HG03442 (cell line): ENCODE measurements around the gene INPP5E.
A peak's percentile ranks its signal among the peaks of the same experiment; 100 is the strongest.

Source experiments
- ATAC-seq: cut with Tn5 transposase; IDR thresholded peaks from one replicate; pipeline ENCODE4 v1.9.1; 2021; ENCODE audit warnings: mild to moderate bottlenecking, moderate library complexity; ENCODE audit not compliant: unreplicated experiment

The INPP5E gene

GRCh38 chr9:136451221-136451877 lies 11.7 kb upstream of the INPP5E start:
- ATAC-seq = no peak

GRCh38 chr9:136448655-136449054 lies 9.0 kb upstream of the INPP5E start:
- no peak for ATAC-seq

GRCh38 chr9:136447173-136447778 lies 7.6 kb upstream of the INPP5E start:
- no peak for ATAC-seq

GRCh38 chr9:136445799-136446198 lies 6.2 kb upstream of the INPP5E start:
- no peak for ATAC-seq

- no peak for ATAC-seq
These were observed 4.5 kb upstream of the INPP5E start for GRCh38 chr9:136444102-136444501.

GRCh38 chr9:136443687-136444086 lies 4.0 kb upstream of the INPP5E start:
- ATAC-seq = no peak

GRCh38 chr9:136443087-136443486 lies 3.4 kb upstream of the INPP5E start:
- ATAC-seq = no peak

GRCh38 chr9:136442265-136442664 lies 2.6 kb upstream of the INPP5E start:
- ATAC-seq = no peak

- ATAC-seq = no peak
These were observed 2.1 kb upstream of the INPP5E start for GRCh38 chr9:136441681-136442245.

GRCh38 chr9:136441191-136441680 lies 1.6 kb upstream of the INPP5E start:
- ATAC-seq = no peak

GRCh38 chr9:136438548-136439480 lies 831 bp downstream of the INPP5E start:
- peak; percentile 35 for ATAC-seq

GRCh38 chr9:136437839-136438547 lies 1.7 kb downstream of the INPP5E start:
- ATAC-seq = no peak

GRCh38 chr9:136437430-136437829 lies 2.2 kb downstream of the INPP5E start:
- no peak for ATAC-seq

- ATAC-seq = no peak
These were observed 3.5 kb downstream of the INPP5E start for GRCh38 chr9:136436055-136436634.

- no peak for ATAC-seq
These were observed 5.0 kb downstream of the INPP5E start for GRCh38 chr9:136434580-136435169.

- ATAC-seq = no peak
These were observed 5.6 kb downstream of the INPP5E start for GRCh38 chr9:136433849-136434579.

GRCh38 chr9:136433043-136433715 lies 6.5 kb downstream of the INPP5E start:
- no peak for ATAC-seq

GRCh38 chr9:136432591-136432990 lies 7.1 kb downstream of the INPP5E start:
- ATAC-seq = no peak
